ENCODE data around the gene COL21A1. TPM values are rescaled to one million over a fixed set of nuclear protein-coding genes. Genes with fewer than 3 reads are reported as not detected.

The COL21A1 gene
- total RNA-seq, 4 donors from 2014 or later: 16.9 to 29.9 (median 24.2) TPM

- DNase-seq (ENCODE audit: low spot score in 2 of 2): no peak
- no peaks in the 10 kb centered on the region for H3K36me3 ChIP-seq
- H3K9me3 ChIP-seq: no peaks in the 10 kb centered on the region
- no peaks in the 10 kb centered on the region for H3K27me3 ChIP-seq
- TF ChIP-seq EP300 (IDR thresholded peaks at IDR 0.05): no peak
- TF ChIP-seq, protein P1, sequence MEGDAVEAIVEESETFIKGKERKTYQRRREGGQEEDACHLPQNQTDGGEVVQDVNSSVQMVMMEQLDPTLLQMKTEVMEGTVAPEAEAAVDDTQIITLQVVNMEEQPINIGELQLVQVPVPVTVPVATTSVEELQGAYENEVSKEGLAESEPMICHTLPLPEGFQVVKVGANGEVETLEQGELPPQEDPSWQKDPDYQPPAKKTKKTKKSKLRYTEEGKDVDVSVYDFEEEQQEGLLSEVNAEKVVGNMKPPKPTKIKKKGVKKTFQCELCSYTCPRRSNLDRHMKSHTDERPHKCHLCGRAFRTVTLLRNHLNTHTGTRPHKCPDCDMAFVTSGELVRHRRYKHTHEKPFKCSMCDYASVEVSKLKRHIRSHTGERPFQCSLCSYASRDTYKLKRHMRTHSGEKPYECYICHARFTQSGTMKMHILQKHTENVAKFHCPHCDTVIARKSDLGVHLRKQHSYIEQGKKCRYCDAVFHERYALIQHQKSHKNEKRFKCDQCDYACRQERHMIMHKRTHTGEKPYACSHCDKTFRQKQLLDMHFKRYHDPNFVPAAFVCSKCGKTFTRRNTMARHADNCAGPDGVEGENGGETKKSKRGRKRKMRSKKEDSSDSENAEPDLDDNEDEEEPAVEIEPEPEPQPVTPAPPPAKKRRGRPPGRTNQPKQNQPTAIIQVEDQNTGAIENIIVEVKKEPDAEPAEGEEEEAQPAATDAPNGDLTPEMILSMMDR (IDR thresholded peaks at IDR 0.05): no peak
- H3K27ac ChIP-seq: no peak overlapping the region
- 78 to 84% methylated on average over 1 of the region's 1 CpG for WGBS, 2 donors
- H3K4me3 ChIP-seq: no peak overlapping the region
- no peaks in the 10 kb centered on the region for H3K4me1 ChIP-seq
Measured at GRCh38 chr6:56162081-56162480, 85.3 kb downstream of the COL21A1 start.

DNA sequence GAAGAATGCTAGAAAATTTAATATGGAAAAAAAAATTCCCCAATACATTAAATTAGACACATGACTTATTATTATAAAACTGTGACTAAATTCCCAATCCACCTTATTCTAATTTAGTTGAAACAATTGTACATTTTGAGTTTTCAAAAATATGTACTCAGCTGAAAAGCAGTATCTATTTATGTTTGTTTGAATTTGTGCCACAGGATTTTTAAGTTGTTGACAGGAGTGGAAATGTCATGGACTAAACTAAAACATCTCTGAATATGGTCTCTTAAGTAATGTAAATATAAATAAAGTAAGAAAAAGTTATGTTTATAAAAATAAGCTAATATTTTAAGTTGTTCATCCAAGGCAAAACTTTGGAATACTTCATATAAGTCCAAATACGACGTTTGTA, 86.9 kb downstream of the COL21A1 start:
- Histone ChIP-seq H3K27me3 (no peaks in the 10 kb centered on the region), H3K4me1 (no peaks in the 10 kb centered on the region), H3K9me3 (no peaks in the 10 kb centered on the region), H3K4me3 (no peak overlapping the region), H3K36me3 (peaks cover 0 to 9% (median 0%) of the 10 kb centered on the region in 3 donors), H3K27ac (no peak overlapping the region)
- no peak for TF ChIP-seq EP300 (IDR thresholded peaks at IDR 0.05)
- no peak for DNase-seq (ENCODE audit: low spot score in 2 of 2)
- WGBS, 2 donors: 64 to 76% methylated on average over 2 of the region's 2 CpGs

DNA sequence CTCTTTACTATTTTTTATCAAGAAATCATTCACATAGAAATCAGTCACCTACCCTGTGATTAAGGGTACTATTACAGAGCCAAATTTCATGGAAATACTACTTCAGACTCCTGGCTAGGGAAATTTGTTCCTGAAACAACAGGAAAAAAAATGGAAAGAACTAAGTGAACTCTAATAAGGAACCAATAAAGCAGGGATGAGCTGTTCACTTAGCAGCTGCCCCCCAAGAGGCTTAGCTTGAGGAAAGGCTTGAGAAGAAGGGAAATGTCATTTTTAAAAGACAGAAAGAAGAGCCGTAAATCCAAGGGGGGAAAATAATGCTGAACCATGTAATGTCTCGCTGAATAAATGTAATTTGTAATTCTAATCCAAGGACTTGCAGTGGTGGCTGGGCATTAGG, 88.8 kb downstream of the COL21A1 start:
- DNase-seq (ENCODE audit: low spot score in 2 of 2): no peak
- 77 to 87% methylated on average over 2 of the region's 2 CpGs for WGBS, 2 donors
- Histone ChIP-seq H3K4me3 (no peak overlapping the region), H3K4me1 (no peaks in the 10 kb centered on the region), H3K36me3 (peaks cover 0 to 28% (median 0%) of the 10 kb centered on the region in 3 donors), H3K27me3 (no peaks in the 10 kb centered on the region), H3K9me3 (peaks cover 0 to 14% (median 0%) of the 10 kb centered on the region in 4 donors), H3K27ac (no peak overlapping the region)
- no peak for TF ChIP-seq EP300 (IDR thresholded peaks at IDR 0.05)

DNA sequence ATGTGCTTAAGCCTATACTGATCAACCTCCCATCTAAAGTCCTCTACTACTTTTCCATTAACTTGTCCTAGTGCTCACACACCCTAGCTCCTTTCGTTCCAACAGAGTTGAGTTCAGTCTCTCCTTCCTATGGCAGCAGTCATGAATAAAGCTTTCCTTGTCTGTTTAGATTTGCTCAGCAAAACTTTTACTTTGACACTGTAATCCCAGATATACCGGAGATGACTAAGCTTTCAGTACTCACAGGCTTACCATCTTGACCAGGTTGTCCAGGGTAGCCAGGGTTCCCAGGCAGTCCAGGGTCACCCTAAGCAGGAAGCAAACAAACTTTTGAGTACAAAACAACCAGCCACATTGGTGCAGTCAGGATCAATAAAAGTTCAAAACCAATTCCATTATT, 90.7 kb downstream of the COL21A1 start:
- no peak overlapping the region for H3K27ac ChIP-seq
- no peak for DNase-seq (ENCODE audit: low spot score in 2 of 2)
- H3K9me3 ChIP-seq: peaks cover 0 to 20% (median 0%) of the 10 kb centered on the region in 4 donors
- H3K36me3 ChIP-seq: peaks cover 0 to 46% (median 0%) of the 10 kb centered on the region in 3 donors
- H3K4me3 ChIP-seq: no peak overlapping the region
- TF ChIP-seq, protein P1 (IDR thresholded peaks at IDR 0.05): no peak
- no peak for TF ChIP-seq POLR2A (IDR thresholded peaks at IDR 0.05)
- no peak for TF ChIP-seq EP300 (IDR thresholded peaks at IDR 0.05)
- H3K27me3 ChIP-seq: no peaks in the 10 kb centered on the region
- WGBS, 2 donors: 60 to 66% methylated on average over 2 of the region's 2 CpGs
- H3K4me1 ChIP-seq: no peaks in the 10 kb centered on the region

DNA sequence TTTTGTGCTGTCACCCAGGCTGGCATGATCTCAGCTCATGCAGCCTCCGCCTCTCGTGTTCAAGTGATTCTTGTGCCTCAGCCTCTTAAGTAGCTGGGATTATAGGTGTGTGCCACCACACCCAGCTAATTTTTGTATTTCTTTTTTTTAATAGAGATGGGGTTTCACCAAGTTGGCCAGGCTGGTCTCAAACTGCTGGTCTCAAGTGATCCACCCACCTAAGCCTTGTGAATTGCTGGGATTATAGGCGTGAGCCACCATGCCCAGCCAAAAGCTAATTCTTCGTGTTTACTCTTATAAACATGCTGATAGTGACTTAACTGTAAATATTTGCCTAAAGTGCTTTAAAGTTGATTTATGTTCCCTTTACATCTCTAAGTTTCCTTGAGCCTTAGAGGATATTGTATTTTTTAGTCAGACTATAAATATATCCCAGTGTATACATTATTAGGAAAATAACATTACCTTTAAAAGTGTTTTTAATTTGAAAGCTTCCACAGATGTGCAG, 91.7 kb downstream of the COL21A1 start:
- Histone ChIP-seq H3K4me1 (no peaks in the 10 kb centered on the region), H3K27ac (no peak overlapping the region), H3K36me3 (peaks cover 0 to 48% (median 0%) of the 10 kb centered on the region in 3 donors), H3K4me3 (no peak overlapping the region), H3K27me3 (no peaks in the 10 kb centered on the region), H3K9me3 (peaks cover 0 to 20% (median 0%) of the 10 kb centered on the region in 4 donors)
- WGBS, 2 donors: 87 to 88% methylated on average over 4 of the region's 4 CpGs
- no peak for TF ChIP-seq POLR2A (IDR thresholded peaks at IDR 0.05)
- TF ChIP-seq, protein P1 (IDR thresholded peaks at IDR 0.05): no peak
- DNase-seq (ENCODE audit: low spot score in 2 of 2): no peak

- DNase-seq (ENCODE audit: low spot score in 2 of 2): no peak
- TF ChIP-seq, protein P1 (IDR thresholded peaks at IDR 0.05): no peak
- TF ChIP-seq POLR2A (IDR thresholded peaks at IDR 0.05) (no peak), EP300 (IDR thresholded peaks at IDR 0.05) (no peak)
- no peaks in the 10 kb centered on the region for H3K27me3 ChIP-seq
Measured at GRCh38 chr6:56154076-56154475, 93.3 kb downstream of the COL21A1 start.

More at GRCh38 chr6:56154076-56154475, 93.3 kb downstream of the COL21A1 start:
- Histone ChIP-seq H3K36me3 (peaks cover 0 to 48% (median 0%) of the 10 kb centered on the region in 3 donors), H3K9me3 (peaks cover 0 to 20% (median 0%) of the 10 kb centered on the region in 4 donors), H3K27ac (no peak overlapping the region), H3K4me3 (no peak overlapping the region), H3K4me1 (no peaks in the 10 kb centered on the region)
